ENCODE measurements around the gene C1QTNF3. TPM values are rescaled to one million over a fixed set of nuclear protein-coding genes. Genes with fewer than 3 reads are reported as not detected.

The C1QTNF3 gene
- total RNA-seq, 4 donors from 2014 or later, result 6.6 to 13.3 (median 7.6) TPM

DNA sequence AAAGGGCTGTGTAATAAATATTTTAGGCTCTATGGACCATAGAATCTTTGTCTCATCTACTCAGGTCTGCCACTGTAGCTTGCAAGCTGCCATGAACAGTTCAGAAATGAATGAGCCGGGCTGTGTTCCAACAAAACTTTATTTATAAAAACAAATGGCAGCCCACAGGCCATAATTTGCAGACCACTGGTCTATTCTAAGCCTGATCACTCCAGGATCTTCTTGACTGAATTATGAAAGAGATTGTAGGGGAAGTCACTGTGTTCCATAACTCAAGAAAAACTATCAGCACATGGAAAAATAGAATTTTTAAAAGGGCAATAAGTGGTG, 11.4 kb upstream of the C1QTNF3 start:
- Histone ChIP-seq H3K9me3 (no peaks in the 10 kb centered on the region), H3K4me1 (no peaks in the 10 kb centered on the region), H3K4me3 (no peak overlapping the region), H3K27me3 (no peaks in the 10 kb centered on the region), H3K36me3 (no peaks in the 10 kb centered on the region), H3K27ac (no peak overlapping the region)
- in situ Hi-C loops (cut with MboI; ENCODE audit: low pct_ligation_motif_present in 1 of 4, low pct_unique_long_range_greater_than_20kb in 1 of 4, low sequenced_read_pairs in 3 of 4) (no loop called here), intact Hi-C loops (cut with DNase I; ENCODE audit: low total_unique reads) (no loop called here)
- no peak for TF ChIP-seq EP300 (IDR thresholded peaks at IDR 0.05; ENCODE audit: low read depth)
- TF ChIP-seq, protein P1, sequence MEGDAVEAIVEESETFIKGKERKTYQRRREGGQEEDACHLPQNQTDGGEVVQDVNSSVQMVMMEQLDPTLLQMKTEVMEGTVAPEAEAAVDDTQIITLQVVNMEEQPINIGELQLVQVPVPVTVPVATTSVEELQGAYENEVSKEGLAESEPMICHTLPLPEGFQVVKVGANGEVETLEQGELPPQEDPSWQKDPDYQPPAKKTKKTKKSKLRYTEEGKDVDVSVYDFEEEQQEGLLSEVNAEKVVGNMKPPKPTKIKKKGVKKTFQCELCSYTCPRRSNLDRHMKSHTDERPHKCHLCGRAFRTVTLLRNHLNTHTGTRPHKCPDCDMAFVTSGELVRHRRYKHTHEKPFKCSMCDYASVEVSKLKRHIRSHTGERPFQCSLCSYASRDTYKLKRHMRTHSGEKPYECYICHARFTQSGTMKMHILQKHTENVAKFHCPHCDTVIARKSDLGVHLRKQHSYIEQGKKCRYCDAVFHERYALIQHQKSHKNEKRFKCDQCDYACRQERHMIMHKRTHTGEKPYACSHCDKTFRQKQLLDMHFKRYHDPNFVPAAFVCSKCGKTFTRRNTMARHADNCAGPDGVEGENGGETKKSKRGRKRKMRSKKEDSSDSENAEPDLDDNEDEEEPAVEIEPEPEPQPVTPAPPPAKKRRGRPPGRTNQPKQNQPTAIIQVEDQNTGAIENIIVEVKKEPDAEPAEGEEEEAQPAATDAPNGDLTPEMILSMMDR (IDR thresholded peaks at IDR 0.05), result no peak
- TF ChIP-seq POLR2AphosphoS5 (IDR thresholded peaks at IDR 0.05), result no peak
- WGBS, 2 donors (ENCODE audit: low coverage in 1 of 2), result 100% methylated on average over 1 of the region's 1 CpG; no CpG with 5 or more reads in 1 of the 2 donors
- no peak for DNase-seq

DNA sequence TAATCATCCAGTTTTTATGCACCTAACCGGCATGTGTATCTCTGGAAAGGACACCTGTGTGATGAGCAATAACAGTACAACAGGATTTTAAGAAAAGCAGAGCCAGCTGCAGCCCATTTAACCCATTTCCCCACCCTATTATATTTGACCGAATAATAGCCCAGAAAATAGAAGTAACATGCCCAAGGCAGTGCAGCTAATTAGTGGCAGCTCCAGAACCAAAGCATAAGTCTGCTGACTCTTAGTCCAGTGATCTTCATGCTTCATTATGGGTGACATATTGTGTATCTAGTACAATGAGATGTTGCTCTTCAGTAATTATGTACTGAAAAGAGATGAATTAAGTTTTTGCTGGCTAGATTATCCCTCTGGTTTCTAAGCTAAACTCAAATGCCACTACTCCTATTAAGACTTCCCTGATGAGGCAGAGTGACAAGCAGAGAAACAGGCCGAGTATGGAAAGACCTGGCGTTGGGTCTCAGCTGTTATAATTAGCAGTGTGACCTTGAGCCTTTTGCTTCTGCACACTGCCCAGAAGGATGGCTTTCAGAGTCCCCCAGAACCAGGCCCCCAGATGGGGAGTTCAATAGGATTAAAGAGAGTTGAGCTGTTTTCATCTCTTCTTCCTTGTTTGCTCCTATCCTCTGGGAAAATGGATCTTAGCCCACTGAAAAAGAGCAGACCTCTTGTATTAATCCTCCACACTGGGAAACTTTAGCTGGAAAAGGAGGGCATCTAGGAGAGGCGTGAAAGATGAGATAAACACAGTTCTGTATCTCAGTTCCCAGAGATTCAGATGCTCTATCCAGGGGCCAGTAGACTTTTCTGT, 10.8 kb upstream of the C1QTNF3 start:
- intact Hi-C loops (cut with DNase I; ENCODE audit: low total_unique reads), result no loop called here
- H3K27me3 ChIP-seq, result no peaks in the 10 kb centered on the region
- no peak for TF ChIP-seq POLR2AphosphoS5 (IDR thresholded peaks at IDR 0.05)
- TF ChIP-seq POLR2A (IDR thresholded peaks at IDR 0.05), result no peak
- TF ChIP-seq, protein P1 (IDR thresholded peaks at IDR 0.05), result no peak
- no peak for TF ChIP-seq EP300 (IDR thresholded peaks at IDR 0.05; ENCODE audit: low read depth)
- no peak for DNase-seq
- in situ Hi-C loops (cut with MboI; ENCODE audit: low pct_ligation_motif_present in 1 of 4, low pct_unique_long_range_greater_than_20kb in 1 of 4, low sequenced_read_pairs in 3 of 4), result no loop called here
- no peaks in the 10 kb centered on the region for H3K4me1 ChIP-seq
- H3K36me3 ChIP-seq, result no peaks in the 10 kb centered on the region
- no peak overlapping the region for H3K4me3 ChIP-seq
- WGBS, 2 donors (ENCODE audit: low coverage in 1 of 2), result 89 to 91% methylated on average over 4 to 5 of the region's 5 CpGs
- H3K27ac ChIP-seq, result no peak overlapping the region
- no peaks in the 10 kb centered on the region for H3K9me3 ChIP-seq

DNA sequence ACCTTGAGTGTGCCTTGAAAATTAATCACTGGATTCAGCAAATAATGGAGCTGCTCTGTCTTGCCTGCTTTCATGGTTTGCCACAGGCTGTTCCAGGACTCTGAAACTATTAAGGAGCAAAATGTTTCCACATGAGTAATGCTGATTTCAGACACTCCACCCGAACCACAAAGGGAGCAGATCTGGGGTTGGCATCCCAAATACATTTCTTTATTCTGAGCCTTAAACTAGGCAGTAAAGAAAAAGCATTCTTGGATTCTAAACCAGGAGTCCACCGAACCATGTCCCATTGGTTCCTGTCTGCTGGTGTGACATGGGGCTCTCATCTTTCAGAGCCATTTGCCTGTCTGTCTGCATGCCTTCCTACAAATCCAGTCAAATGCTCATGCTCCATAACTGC, 10.1 kb upstream of the C1QTNF3 start:
- H3K27ac ChIP-seq, result no peak overlapping the region
- WGBS, 2 donors (ENCODE audit: low coverage in 1 of 2), result 36 to 41% methylated on average over 2 of the region's 2 CpGs
- H3K27me3 ChIP-seq, result no peaks in the 10 kb centered on the region
- H3K9me3 ChIP-seq, result no peaks in the 10 kb centered on the region
- in situ Hi-C loops (cut with MboI; ENCODE audit: low pct_ligation_motif_present in 1 of 4, low pct_unique_long_range_greater_than_20kb in 1 of 4, low sequenced_read_pairs in 3 of 4) (no loop called here), intact Hi-C loops (cut with DNase I; ENCODE audit: low total_unique reads) (no loop called here)
- no peak overlapping the region for H3K4me3 ChIP-seq
- no peaks in the 10 kb centered on the region for H3K36me3 ChIP-seq
- TF ChIP-seq, protein P1 (IDR thresholded peaks at IDR 0.05), result no peak
- TF ChIP-seq POLR2AphosphoS5 (IDR thresholded peaks at IDR 0.05) (no peak), POLR2A (IDR thresholded peaks at IDR 0.05) (no peak), EP300 (IDR thresholded peaks at IDR 0.05; ENCODE audit: low read depth) (no peak)
- no peaks in the 10 kb centered on the region for H3K4me1 ChIP-seq
- DNase-seq, result no peak

DNA sequence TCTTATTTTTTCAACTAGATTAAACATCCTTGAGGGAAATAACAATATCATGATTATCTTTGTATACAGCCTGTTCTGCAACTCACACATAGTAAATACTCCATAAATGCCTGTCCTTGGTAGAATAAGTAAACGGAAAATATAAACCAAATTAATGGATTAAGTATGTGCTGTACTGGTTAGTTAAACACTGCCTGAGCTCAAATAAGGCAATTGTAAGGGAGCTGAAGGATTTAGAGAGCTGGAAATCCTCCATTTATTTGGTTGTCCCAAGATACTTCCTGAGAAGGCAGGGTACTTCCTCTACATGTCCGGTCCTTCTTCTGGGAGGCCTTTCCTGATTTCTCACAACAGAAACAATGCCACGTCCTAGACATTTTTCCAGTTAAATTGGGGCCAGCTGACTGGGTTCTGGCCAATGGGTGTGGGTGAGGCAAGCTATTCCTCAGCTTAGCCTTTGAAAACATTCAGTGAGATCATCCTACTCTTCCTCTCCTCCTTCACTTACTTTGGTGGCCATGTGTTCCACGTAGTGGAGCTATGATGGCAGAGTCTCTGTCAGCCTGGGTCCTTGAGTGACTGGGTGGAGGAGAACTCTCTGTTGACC, 8.5 kb upstream of the C1QTNF3 start:
- Histone ChIP-seq H3K4me1 (peaks cover 0 to 2% (median 0%) of the 10 kb centered on the region in 4 donors), H3K9me3 (no peaks in the 10 kb centered on the region), H3K36me3 (no peaks in the 10 kb centered on the region), H3K27me3 (no peaks in the 10 kb centered on the region), H3K4me3 (no peak overlapping the region), H3K27ac (no peak overlapping the region)
- 87 to 100% methylated on average over 1 to 4 of the region's 4 CpGs for WGBS, 2 donors (ENCODE audit: low coverage in 1 of 2)
- no peak for DNase-seq
- intact Hi-C loops (cut with DNase I; ENCODE audit: low total_unique reads) (no loop called here), in situ Hi-C loops (cut with MboI; ENCODE audit: low pct_ligation_motif_present in 1 of 4, low pct_unique_long_range_greater_than_20kb in 1 of 4, low sequenced_read_pairs in 3 of 4) (no loop called here)
- TF ChIP-seq POLR2A (IDR thresholded peaks at IDR 0.05) (no peak), POLR2AphosphoS5 (IDR thresholded peaks at IDR 0.05) (no peak), EP300 (IDR thresholded peaks at IDR 0.05; ENCODE audit: low read depth) (no peak)
- TF ChIP-seq, protein P1 (IDR thresholded peaks at IDR 0.05), result no peak

Data from transverse colon (tissue), 4 donors.